HG02852 (cell line): ENCODE results near the gene ELMO1.
"Not testable (repeated sequence)": the region's sequence is repeated elsewhere in the genome, so short reads cannot be mapped to it uniquely, and the experiment has no call there.

Experiments
- ATAC-seq: cut with Tn5 transposase; IDR thresholded peaks from one replicate; pipeline ENCODE4 v1.9.1; 2021; ENCODE audit warnings: mild to moderate bottlenecking, moderate library complexity; ENCODE audit not compliant: unreplicated experiment

The ELMO1 gene

DNA sequence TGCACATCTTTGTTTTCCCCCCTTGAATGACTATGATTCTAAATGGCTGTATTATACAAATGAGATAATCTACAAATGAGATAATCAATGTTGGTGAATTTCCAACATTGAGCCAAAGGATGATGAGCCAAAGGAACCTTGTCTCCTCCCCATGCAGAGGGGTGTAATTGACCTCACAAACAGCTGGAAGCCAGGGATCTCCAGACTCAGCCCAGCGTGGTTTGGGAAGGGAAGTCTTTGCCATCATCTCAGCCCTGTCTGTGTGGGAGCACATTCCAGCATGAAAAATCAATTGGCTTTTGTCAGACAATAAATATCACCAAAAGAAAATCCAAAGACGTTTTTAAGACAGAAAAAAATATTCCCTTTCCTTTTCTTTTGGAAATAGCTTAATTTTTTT is 452.9 kb downstream of the ELMO1 start:
- no peak for ATAC-seq

DNA sequence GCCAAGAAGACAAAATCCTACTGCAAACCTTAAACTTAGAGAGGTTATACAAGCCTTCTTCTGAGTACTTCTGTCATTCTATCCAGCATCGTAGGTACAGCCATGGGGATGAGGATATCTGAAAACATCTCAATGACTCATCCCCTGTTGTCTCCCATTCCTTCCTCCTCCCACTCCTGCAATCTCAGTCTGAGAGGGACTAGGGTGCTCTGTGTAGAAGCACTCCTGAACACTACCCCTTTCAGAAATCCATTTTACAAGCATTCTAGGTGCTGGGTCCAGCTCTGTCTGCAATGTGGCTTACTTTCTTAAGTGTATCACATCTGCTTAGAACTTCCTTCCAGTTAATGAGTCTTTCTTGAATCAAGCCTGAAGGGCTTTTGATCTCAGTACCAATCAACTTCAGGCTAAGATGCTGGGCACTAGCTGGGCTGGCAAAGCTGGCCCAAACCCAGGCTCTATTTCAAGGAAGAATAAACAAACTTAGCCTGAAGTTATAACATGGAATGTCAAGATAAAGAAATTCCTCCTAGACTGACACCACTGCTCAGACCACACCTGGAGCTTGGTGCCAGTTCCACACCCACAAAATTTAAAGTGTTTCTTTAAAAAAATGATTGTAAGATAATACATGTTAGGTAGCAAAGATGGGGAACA is 454.1 kb downstream of the ELMO1 start:
- ATAC-seq: no peak

DNA sequence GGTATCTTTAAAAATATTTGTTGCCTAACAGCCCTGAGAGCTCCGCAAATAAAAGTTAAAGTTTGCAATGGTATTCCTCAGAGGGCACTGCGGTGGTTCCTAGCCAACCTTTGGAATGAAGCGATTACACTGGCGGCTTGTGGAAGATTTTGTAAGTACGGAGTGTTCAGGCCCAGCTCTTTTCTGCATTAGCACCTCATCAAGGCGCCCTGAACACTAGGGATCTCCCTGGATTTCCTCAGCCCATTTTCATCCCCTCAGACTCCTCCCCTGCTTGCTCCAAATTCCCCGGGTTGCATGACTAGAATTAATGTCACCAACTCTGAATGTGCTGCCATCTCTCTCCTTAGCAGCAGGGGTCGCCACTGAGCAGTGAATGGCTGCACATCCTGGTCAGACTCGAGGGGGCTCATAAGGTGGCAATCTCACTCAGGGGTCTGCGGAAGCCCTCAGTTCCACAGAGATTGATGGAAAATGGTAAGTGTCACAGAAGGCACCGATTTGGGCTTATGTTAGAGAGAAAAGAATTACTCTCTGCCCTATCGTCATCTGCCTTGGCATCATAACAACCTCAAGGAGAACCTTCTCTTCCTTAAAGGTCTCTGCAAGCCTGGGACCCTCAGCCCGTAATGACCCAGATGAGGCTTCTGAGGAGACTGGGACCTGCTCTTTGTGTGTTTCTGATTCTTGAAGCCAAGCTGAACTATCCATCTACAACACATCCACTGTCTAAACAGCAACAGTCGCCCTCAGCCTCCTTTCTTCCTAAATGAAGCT is 461.5 kb downstream of the ELMO1 start:
- peak; percentile 65 for ATAC-seq

DNA sequence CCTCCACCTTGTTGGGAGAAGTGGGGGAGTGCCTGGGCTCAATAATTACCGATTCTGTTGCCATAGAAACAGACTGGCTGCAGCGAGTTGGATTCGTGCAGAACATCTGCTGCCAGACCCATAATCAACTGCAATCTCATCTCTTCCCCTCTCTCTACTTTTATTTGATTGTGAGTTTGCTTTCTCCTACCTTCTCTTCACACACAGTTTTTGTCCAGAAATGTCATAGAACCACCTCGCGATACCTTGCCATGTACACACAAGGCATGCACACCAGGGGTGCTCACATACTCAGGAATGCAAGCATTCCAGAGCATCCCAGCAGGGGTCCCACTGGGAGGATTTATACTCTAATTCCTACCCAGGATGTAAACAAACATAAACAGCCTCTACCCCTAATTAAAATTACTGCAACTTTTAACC is 462.1 kb downstream of the ELMO1 start:
- ATAC-seq: no peak

DNA sequence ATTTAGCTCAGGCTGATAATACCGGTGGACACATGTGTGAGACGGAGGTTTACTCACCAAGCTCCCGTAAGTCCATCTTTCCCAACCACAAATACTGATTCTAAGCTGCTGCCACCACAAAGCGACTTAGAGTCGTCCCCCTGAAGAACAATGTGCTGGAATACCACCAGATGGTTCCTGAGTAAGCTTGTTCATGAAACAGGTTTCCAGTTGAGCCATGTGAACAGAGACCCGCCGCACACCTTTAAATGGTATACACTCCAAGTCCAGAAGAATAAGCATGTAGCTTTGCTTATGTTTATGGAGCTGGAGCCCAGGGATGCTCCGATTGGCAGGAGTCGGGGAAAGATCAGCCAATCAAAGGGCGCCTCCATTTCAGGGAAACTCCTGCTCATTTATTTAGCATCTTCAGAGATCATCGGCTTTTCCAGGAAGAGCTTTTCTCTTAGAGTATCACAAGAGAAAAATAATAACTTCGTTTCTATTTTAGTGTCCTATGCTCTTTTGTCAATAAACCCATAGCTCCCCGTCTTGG is 462.7 kb downstream of the ELMO1 start:
- ATAC-seq: no peak

DNA sequence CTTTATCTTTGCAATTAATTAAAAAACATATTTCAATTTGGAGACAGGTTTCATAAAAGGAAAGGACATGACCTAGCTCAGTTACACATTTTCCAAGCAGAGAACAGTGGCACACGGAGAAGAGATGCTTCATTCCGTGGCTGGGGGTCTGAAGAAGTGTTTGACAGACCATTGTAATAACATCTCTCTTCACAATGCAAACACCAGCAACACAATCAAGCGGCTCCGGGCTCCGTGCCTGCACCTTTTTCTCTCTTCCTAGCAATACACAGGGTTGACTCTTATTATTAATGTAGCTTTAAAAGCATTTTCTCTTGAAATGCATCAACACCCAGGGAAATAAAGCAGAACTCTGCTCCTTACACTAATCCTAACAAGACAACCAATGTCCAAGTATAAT is 463.3 kb downstream of the ELMO1 start:
- no peak for ATAC-seq

DNA sequence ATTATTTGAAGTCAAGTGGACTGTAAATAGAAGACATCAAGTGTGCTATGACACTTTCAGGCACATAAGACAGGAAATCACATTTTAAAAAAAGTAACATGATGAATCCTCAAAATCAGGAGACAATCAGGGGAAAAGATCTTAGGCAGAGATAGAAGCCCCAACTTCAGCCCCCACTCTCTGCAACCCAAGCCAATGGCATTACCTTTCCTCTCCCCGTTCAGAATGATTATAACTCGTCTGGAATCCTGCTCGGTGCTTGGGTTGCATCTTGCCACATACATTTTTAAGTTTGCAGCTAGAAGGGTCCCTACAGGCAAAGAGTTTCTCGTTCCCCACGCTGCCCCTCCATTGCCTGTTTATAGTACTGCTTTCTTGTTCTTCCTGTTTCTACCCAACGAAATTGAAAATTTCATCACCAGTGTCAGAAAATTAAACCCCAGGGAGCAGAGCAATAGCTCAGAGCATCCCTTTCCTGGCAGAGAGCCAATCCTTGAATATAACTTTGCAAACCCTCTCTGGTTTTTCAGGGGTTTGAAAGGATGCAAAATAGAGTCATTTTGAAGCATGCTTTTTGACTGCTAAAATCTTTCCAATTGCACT is 463.9 kb downstream of the ELMO1 start:
- no peak for ATAC-seq

DNA sequence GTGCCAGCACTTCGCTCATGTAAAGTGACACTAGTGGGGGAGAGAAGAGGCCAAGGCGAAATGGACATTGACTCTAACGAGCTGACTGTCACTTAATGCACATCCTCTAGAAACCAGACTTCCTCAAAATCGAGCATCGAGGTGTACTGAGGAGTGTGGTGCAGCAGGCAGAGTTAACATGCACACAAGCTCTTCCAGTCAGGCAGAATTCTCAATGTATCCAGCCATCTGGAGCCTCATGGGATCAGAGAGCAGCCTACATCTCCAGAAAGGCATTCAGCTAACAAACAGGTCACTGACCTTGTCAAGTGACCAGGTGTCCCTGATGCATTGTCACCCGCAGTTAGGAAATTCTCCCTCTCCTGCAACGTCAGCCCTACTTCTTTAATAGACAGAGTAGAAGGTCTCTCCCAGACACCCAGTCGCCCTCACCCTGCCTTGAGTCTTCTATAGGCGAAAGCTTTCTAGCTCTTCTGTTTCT is 464.6 kb downstream of the ELMO1 start:
- ATAC-seq: no peak

DNA sequence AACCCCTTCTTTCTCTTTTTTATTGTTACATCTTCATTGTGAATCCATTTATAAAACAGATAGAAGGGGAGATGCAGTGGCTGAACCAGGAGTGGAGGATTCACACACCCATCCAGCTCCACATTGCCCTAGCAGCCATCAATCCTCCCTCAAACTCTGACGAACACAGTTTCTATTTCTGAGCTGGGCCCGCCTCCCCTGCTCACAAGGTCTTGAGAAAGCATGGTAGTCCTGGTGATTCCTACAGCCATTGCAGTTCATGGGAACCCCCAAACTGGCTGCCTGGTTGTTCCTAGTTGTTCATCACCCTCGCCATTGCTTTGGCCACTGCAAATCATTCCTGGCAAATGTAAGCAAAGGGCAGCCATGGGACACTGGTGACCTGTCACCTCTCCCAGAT is 465.9 kb downstream of the ELMO1 start:
- no peak for ATAC-seq

DNA sequence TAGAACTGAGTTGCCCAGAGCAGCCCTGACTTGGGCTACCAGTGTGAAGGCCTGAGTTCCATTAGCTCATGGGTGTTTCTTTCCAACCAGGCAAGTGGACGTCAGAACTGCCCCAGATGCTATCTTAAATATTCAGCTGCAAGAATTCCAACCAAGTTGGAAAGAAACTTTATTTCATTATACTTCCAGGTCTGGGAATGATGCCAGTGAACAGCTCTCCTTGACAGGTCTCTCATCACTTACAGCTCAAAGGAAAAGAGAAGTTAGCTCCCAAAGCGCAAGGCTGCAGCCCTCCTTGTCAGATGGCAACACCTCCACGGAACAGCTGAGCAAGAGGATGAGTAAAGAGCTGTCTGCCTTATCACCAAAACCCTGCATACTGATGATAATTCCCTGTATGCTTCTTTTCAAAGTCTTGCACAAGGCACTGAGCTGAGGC is 468.8 kb downstream of the ELMO1 start:
- ATAC-seq: no peak

DNA sequence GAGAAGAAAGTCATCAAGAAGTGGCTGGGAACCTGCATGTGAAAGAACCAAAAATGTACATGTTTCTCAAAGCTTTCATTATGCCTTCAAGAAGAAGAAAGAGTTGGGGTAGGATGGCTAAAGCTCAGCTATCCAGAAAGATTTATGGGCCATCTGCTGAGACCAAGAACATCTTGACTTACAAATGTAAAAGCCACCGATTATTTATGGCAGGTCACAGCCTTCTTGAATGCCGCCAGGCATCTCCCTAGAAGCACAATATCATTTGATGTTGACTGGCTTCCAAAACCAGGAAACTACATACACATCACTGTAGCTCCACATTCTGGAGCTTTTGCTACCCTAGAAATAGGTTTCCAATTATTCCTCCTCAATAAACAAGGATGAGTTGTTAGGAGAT is 470.2 kb downstream of the ELMO1 start:
- ATAC-seq: no peak

DNA sequence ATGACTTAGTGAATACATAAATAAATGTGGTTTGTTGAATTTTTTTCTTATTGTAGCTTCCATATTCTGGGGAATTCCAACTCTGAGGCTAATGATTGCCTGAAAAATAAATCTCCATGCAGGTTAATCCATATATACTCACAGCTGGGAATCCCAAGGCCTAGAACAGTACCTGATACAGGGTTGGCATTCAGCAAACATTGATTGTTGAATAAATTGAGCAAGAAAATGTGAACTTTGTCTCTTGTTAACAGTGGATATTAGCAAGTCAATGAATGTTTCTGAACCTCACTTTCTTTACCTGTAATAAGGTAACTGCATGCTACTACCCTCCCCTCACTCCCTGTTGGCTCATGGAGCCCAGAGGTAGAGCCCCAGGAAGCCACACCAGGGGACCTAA is 470.8 kb downstream of the ELMO1 start:
- no peak for ATAC-seq

DNA sequence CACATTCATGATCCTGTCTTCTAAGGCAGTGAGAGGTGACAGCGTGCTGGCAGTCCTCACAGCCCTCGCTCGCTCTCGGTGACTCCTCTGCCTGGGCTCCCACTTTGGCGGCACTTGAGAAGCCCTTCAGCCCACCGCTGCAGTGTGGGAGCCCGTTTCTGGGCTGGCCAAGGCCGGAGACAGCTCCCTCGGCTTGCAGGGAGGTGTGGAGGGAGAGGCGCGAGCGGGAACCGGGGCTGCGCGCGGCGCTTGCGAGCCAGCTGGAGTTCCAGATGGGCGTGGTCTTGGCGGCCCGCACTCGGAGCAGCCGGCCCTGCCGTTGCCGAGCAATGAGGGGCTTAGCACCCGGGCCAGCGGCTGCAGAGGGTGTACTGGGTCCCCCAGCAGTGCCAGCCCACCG is 475.1 kb downstream of the ELMO1 start:
- not testable (repeated sequence) for ATAC-seq

DNA sequence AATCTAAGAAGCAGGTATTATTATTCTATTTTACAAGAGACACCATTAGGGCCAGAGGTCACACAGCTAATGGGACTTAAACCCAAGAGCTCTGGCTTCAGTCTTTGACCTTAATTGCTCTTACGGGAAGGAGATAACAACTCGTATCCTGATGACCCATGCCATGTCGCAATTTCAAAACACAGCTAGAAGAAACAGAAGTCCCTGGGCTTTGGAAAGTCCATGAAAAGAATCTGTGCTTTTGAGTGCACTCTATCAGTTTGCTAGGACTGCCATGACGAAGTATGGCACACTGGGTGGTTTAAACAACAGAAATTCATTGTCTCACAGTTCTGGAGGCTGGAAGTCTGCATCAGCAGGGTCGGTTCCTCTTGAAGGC is 476.5 kb downstream of the ELMO1 start:
- no peak for ATAC-seq

DNA sequence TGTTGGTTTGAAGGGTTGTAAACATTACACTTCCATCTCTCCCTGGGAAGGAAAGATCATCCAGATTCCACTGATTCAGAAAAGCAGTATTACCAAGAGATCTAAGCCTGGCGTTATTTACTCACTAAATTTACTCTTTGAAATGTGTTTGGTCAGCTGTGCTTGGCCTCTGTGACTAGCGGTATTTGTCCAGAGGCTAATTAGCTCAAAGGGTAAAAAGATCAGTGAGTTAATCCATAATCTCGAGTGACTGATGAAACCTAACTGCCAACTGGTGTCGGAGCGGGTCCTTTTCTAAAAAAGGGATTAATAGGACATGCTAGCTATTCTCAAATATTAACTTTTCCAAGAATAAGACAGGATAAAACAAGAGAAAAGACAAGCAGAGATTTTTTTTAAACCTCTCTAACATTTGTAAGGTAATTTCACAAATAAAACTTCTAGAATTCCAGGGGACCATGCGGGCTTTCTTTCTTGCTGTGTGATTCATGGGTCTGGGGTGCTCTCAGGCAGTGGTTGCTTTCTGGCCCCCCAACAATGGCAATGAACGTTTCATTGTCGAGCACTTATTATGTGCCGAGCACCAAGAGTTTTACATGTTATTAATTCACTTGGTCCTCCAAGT is 477.0 kb downstream of the ELMO1 start:
- no peak for ATAC-seq

DNA sequence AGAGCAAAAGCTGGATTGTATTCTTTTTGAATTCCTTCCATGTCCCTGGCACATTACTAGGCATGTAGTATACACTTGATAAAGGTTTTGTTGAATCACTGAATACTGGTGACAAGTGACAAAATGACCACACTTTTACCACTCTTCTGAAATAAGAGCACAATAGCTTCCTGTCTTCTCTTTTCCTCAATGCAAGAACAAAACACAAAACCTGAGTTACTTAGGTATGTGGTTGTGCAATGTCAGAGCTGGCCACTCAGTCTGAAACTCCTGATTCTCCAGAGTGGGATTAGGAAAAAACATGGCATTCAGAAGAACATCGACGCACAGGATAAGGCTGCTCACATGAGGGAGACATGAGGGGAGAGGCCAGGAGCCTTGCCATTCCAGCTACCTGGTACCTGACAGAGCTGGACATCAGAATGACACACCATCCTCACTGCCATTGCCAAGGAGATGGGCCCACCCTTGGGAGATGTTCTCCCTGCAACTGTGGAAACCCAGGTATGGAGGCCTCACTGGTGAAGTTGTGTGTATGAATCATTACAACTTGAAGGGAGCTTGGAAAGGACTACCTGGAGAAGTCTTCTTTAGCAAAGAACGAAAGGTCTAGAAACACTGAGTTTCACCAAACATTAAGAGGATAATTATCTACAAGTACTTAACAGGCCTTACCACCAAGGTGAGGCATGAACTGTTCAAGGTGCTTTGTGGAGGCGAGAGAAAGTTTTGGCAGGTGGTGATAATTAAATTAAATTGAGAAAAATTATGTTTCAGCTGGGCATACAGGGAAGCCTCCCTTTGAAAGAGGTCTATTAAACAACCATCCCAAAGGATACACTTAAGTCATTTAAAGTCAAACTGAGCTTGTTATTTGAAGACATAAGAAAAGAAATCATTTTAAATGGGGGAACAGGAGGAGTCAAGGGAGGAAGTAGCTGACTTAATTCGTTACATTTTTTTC is 477.8 kb downstream of the ELMO1 start:
- no peak for ATAC-seq

DNA sequence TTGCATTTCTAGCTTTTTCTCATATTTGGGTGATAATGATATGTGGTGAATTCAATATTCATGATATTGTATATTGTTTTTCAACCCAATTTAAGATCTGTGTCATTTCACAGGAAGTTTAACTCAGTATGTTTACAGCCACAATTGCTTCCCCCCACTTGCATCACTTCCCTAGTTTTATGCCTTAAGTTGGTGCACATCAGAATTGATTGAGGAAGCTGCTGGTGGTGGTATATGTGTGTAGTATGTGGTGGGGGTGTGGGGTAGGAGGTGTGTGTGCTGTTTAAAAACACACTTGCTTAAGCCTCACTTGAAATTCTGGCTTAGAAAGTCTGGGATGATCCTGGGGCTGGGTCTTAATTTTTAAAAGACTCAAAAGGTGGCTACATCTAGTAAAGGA is 479.3 kb downstream of the ELMO1 start:
- ATAC-seq: no peak

DNA sequence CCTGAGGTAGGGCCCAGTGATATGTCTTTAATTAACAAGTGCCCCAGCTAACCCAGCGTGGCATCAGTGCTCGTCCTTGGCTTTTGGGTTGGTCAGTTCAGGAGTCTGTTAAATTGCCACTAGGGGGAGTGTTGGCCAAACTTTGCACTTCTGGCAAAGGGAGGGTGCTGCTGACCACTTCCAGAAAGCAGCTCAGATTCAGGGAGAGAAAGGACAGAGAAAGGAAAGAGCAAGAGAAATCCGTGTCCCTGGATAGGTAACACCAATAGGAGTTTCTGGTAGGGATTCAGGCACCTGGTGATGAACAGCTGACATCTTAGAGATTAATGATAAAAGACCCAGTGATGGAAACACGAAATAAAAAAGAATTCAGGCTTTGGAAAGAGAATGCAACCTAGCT is 481.3 kb downstream of the ELMO1 start:
- no peak for ATAC-seq

DNA sequence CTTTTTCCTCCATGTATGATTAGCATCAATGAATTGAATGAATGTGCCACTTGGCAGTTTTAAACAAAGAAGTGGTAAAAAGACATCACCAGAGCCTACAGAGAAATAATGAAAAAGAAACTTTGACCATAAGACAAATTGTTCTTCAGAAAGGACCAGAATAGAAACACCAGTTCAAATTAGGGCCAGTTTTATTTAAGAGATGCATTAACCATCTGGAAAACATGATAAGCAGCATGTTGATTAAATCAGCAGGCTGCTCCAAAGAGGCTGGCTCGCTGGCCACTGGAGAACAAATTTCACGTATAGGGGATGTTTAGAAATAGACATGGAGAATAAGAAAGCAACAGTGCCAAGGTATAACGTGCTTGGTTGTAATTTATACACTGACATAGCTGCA is 482.0 kb downstream of the ELMO1 start:
- no peak for ATAC-seq

DNA sequence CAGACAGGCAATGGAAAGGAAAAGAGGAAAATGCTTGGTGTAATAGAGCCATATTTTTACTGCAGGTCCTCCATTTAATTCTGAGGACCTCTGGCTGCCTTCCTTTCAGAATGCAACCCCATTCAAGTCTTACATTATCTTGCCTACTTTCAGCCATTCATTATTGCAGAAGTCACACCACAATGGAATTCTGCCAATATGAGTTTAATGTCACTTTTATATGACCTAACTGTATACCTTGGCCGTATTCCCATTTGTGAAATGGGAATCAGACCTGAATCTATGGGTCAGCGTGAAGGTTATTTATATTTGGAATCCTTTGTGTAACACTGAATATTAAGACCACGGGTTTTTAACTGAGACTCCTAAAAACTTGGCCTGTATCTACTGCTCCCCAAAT is 482.6 kb downstream of the ELMO1 start:
- ATAC-seq: no peak
